ENCODE results near the gene NYAP2. TPM values are rescaled to one million over a fixed set of nuclear protein-coding genes. Genes with fewer than 3 reads are reported as not detected.

NYAP2 gene
- total and polyA plus RNA-seq, 2 of the 4 experiments (the other 2 are of a cell fraction): not detected

- Histone ChIP-seq H2AFZ (replicated peaks; ENCODE audit: low read length, poor library complexity) (no peak overlapping the region), H4K20me1 (ENCODE audit: insufficient read depth, low read length) (no peaks in the 10 kb centered on the region), H4K5ac (ENCODE audit: low read depth, low read length) (no peak overlapping the region), H3K23ac (ENCODE audit: low read depth, low read length) (no peak overlapping the region), H4K8ac (ENCODE audit: low read depth in 2 of 2, low read length in 2 of 2) (no peak overlapping the region), H2BK120ac (ENCODE audit: low read depth, low read length) (no peak overlapping the region), H3K4me1 (ENCODE audit: control insufficient read depth, insufficient read depth, low read length) (no peaks in the 10 kb centered on the region), H3K27me3 (ENCODE audit: control insufficient read depth, insufficient read depth, low read length) (no peaks in the 10 kb centered on the region), H3K4me3 (ENCODE audit: insufficient read depth, low read depth, low read length) (no peak overlapping the region), H4K91ac (ENCODE audit: insufficient read depth, low read depth, low read length) (no peak overlapping the region), H3K9me3 (ENCODE audit: control insufficient read depth, insufficient read depth, low read length) (no peaks in the 10 kb centered on the region), H2BK20ac (ENCODE audit: low read depth, low read length) (no peak overlapping the region), H2BK15ac (ENCODE audit: low read depth, low read length) (no peak overlapping the region), H3K14ac (replicated peaks; ENCODE audit: low read depth, low read length) (no peak overlapping the region), H3K79me1 (ENCODE audit: low read depth in 1 of 2, low read length in 2 of 2) (no peaks in the 10 kb centered on the region), H3K56ac (ENCODE audit: extremely low read depth, insufficient read depth, low read length) (no peak overlapping the region), H2BK5ac (ENCODE audit: low read depth, low read length, poor library complexity, severe bottlenecking) (no peak overlapping the region), H2AK9ac (replicated peaks; ENCODE audit: low read depth, low read length, poor library complexity) (no peak overlapping the region), H2AK5ac (ENCODE audit: low read depth, low read length) (no peak overlapping the region), H3K4me2 (ENCODE audit: low read depth, low read length) (no peak overlapping the region), H3K27ac (ENCODE audit: insufficient read depth, low read length) (no peak overlapping the region), H3K9ac (ENCODE audit: low read depth, low read length) (no peak overlapping the region), H3K9me1 (ENCODE audit: insufficient read depth, low read length) (no peaks in the 10 kb centered on the region), H3K36me3 (ENCODE audit: control insufficient read depth, insufficient read depth, low read length) (no peaks in the 10 kb centered on the region), H3K4ac (ENCODE audit: low read depth, low read length) (no peak overlapping the region), H3K18ac (ENCODE audit: low read depth, low read length) (no peak overlapping the region)
- no peak for DNase-seq
- POLR2A ChIA-PET (ENCODE audit: unreplicated experiment): no interaction called here
- ATAC-seq (ENCODE audit: low read depth): no peak
- CTCF ChIA-PET: no interaction called here
- intact Hi-C loops (cut with micrococcal nuclease): no loop called here
- dilution Hi-C loops (cut with HindIII; ENCODE audit: low sequenced_read_pairs, unreplicated experiment): no loop called here
- TF ChIP-seq MAFK (IDR thresholded peaks at IDR 0.05; ENCODE audit: low read depth, low read length) (0 out of 2 replicates have a peak, but pooled peaks have one; percentile 3), RFX5 (IDR thresholded peaks at IDR 0.05; ENCODE audit: low read depth, low read length) (no peak)
- in situ Hi-C loops (cut with MboI; ENCODE audit: low sequenced_read_pairs): no loop called here
- WGBS, 2 experiments (ENCODE audit: extremely low coverage in 2 of 2, insufficient read length in 1 of 2): no CpG with 5 or more reads among the region's 1 CpG
- no TSS peak for BruUV-seq (replicated peaks)
Measured at GRCh38 chr2:225402210-225402776, 2.8 kb downstream of the NYAP2 start.
